Stimulated activated CD4-positive, alpha-beta T cell treated with anti-CD3 and anti-CD28 coated beads, TNF-alpha, amount 100 ng/mL, for 48 hours (primary cell): ENCODE measurements around the gene LUC7L3.
"Not testable (repeated sequence)": the region's sequence is repeated elsewhere in the genome, so short reads cannot be mapped to it uniquely, and the experiment has no call there.

Experiments
- DNase-seq, 3 donors: peaks; one replicate each; pipeline ENCODE4 v3.0.0-alpha.2; 2020; ENCODE audit warnings: low read depth in 3 of 3

The LUC7L3 gene

GRCh38 chr17:50719144-50719923 is at the start of gene LUC7L3:
LUC7L3 (plus strand) TSS chr17:50719603; CDS start chr17:50719733, 130 bp downstream.
- DNase-seq: peak; percentile 83 to 89 (median 87)

GRCh38 chr17:50672071-50672470 is 47.3 kb upstream of the LUC7L3 start:
- no peak for DNase-seq

GRCh38 chr17:50672831-50673551 is 46.4 kb upstream of the LUC7L3 start:
- DNase-seq: no peak

- no peak for DNase-seq
These were observed 44.2 kb upstream of the LUC7L3 start for GRCh38 chr17:50675190-50675589.

- no peak for DNase-seq
These were observed 43.8 kb upstream of the LUC7L3 start for GRCh38 chr17:50675627-50676026.

- DNase-seq: no peak
These were observed 43.1 kb upstream of the LUC7L3 start for GRCh38 chr17:50676065-50676975.

- no peak for DNase-seq
These were observed 41.5 kb upstream of the LUC7L3 start for GRCh38 chr17:50677851-50678375.

- DNase-seq: no peak
These were observed 40.3 kb upstream of the LUC7L3 start for GRCh38 chr17:50679008-50679544.

- no peak for DNase-seq
These were observed 39.3 kb upstream of the LUC7L3 start for GRCh38 chr17:50680126-50680525.

- not testable (repeated sequence) for DNase-seq
These were observed 38.7 kb upstream of the LUC7L3 start for GRCh38 chr17:50680543-50681262.

- DNase-seq: no peak
These were observed 37.9 kb upstream of the LUC7L3 start for GRCh38 chr17:50681263-50682200.

GRCh38 chr17:50682441-50682840 is 37.0 kb upstream of the LUC7L3 start:
- no peak for DNase-seq

GRCh38 chr17:50682938-50683337 is 36.5 kb upstream of the LUC7L3 start:
- no peak for DNase-seq

GRCh38 chr17:50683434-50684287 is 35.7 kb upstream of the LUC7L3 start:
- DNase-seq: no peak

- DNase-seq: no peak
These were observed 35.2 kb upstream of the LUC7L3 start for GRCh38 chr17:50684288-50684611.

- DNase-seq: no peak
These were observed 34.6 kb upstream of the LUC7L3 start for GRCh38 chr17:50684612-50685333.

GRCh38 chr17:50685334-50685665 is 34.1 kb upstream of the LUC7L3 start:
- DNase-seq: no peak
